Dermis microvascular lymphatic vessel endothelial cell (primary cell): ENCODE data around the gene PPARA. TPM values are rescaled to one million over a fixed set of nuclear protein-coding genes. Genes with fewer than 3 reads are reported as not detected.

Experiments used
- DNase-seq, 2 donors: peaks; one replicate each; pipeline versions ENCODE4 v3.0.0 to v3.0.0-alpha.2; 2010; ENCODE audit warnings: low read depth in 2 of 2
- total RNA-seq: library from RNA; depleted of rRNA; stranded (reverse); fragments of >200 nt; gene quantifications from 2 replicates; pipeline ENCODE4 v1.2.1, GENCODE V29; 2014

PPARA gene
- total RNA-seq, 1 donor from 2014 or later = 7.1 TPM

DNA sequence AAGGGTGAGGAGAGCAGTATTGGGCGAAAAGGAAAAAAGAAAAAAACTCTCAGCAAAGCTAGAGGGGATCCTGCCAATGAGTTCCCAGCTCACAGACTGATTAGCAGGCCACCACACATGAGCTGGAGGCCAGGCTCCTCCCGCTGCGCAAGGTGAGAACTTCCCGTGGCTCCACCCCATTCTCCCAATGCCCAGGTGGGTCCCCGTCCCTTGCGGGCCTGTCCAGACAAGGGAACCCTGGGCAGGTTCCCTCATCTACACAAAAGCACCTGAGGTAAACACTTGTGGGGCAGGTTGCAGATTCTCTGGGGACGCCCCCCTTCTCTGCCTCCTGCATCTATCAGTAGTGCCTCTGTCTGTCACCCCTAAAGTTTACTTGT, 53.3 kb downstream of the PPARA start:
- DNase-seq = no peak

DNA sequence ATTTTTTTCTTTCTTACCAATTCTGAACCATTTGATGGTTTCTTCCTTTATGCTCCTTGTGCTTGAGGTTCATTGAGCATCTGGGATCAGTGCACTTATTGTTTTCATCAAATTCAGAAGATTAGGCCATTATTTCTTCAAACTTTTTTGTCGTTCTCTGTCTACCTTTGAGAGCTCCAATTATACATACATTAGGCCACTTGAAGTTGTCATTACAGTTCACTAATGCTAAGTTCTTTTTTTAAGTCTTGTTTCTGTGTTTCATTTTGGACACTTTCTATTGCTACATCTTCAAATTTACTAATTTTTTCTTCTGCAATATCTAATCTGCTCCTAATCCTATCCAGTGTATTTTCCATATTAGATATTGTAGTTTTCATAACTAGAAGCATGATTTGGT, 58.9 kb downstream of the PPARA start:
- DNase-seq = no peak

- DNase-seq = no peak
These were observed 61.9 kb downstream of the PPARA start for GRCh38 chr22:46212195-46212594.

DNA sequence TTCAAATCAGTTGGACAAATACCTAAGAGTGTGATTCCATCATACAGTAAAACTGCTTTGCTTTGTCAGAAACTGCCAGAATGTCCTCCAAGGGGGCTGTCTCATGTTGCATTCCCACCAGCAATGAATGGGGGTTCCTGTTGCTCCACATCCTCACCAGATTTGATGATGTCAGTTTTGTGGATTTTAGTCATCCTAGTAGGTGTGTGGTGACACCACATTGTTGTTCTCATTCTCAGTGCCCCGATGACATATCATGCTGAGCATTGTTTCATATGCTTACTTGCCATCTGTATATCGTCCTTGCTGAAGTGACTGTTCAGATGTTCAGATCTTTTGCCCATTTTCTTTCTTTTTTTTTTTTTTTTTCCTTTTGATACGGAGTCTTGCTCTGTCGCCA, 62.7 kb downstream of the PPARA start:
- no peak for DNase-seq

DNA sequence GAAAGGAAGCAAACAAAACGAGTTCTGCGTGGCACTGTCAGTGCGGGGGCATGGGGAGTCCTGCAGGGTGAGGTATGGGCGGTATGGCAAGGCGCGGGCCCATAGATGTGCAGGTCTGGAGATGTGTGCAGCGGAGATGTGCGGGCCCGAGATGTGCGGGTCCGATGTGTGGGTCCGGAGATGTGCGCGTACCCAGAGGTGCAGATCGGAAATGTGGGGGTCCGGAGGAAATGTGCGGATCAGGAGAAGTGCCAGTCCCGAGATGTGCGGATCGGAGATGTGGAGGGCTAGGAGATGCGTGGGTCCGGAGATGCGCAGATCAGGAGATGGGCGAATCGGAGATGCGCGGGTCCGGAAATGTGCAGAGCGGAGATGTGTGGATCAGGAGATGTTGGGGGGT, 63.8 kb downstream of the PPARA start:
- no peak for DNase-seq

- no peak for DNase-seq
These were observed 64.3 kb downstream of the PPARA start for GRCh38 chr22:46214616-46215015.

- peak in 1 of 2 donors; percentile 3 for DNase-seq
These were observed 69.3 kb downstream of the PPARA start for GRCh38 chr22:46219636-46220035.

DNA sequence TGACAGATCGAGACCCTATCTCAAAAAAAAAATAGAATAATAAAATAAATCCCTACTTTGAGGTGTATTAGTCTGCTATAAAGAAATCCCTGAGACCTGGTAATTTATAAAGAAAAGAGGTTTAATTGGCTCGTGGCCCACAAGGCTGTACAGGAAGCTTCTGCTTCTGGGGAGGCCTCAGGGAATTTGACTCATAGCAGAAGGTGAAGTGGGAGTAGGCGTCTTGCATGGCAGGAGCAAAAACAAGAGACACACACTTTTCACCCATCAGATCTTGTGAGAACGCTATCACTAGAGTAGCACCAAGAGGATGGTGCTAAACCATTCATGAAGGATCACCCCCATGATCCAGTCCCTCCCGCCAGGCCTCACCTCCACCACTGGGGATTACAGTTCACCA, 70.6 kb downstream of the PPARA start:
- DNase-seq = peak in 1 of 2 donors; percentile 12

- DNase-seq = peak; percentile 34 to 50
These were observed 73.9 kb downstream of the PPARA start for GRCh38 chr22:46224044-46224897.

GRCh38 chr22:46224898-46225290, 74.6 kb downstream of the PPARA start:
- DNase-seq = no peak

DNA sequence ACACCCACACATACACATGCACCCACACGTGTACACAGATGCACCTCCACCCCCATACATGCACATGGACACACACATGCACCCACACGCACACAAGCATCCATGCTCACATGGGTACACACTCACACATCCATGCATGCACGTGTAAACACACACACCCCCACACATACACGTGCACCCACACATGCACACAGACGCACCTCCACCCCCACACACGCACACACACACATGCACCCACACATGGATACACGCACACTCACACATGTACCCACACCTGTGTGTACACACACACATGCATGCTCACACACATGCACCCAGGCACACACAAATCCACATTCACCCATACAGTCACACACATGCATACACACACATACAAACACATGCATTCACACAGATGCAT, 75.3 kb downstream of the PPARA start:
- no peak for DNase-seq

DNA sequence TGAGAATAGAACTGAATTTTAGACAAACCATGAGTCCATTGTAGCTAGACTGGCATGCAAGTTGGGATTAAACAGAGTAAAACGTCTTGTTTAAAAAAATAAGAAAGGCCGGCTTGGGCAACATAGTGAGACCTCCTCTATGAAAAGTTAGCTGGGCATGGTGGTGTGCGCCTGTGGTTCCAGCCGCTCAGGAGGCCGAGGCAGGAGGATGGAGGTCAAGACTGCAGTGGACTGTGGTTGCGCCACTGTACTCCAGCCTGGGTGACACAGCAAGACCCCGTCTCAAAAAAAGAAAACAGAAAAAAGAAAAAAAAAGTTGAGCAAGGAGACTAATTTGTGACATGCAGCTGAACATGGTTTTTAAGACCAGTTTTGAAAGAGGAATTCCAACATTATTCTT, 76.3 kb downstream of the PPARA start:
- DNase-seq = no peak

GRCh38 chr22:46229701-46230100, 79.4 kb downstream of the PPARA start:
- no peak for DNase-seq

DNA sequence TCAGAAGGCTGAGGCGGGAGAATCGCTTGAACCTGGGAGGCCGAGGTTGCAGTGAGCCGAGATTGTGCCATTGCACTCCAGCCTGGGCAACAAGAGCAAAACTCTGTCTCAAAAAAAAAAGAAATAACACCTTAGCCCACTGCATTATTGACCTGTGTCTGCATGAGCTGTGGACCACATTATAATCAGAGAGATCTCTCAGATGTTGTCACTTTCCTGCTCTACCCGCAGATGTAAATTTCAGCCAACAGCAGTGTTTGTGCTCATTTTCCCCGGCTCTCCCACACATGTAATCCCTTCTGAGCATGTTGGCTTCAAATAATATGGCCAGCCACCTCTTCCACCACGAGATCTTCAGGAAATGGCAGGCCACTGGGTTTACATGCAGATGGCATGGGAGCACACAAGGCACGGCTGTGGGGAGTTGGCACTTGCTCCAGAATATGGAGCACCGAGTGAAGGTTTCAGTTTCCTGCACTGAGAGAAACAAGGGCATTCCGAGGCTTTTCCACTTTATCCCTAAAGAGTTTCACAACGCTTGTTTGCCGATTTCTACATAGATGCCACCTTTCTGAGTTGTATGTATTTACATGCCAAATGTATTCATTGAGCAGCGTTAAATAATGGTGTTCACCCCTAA, 80.1 kb downstream of the PPARA start:
- DNase-seq = no peak

GRCh38 chr22:46233231-46233630, 82.9 kb downstream of the PPARA start:
- DNase-seq = peak; percentile 21 to 62

- DNase-seq = no peak
These were observed 84.6 kb downstream of the PPARA start for GRCh38 chr22:46234969-46235368.

GRCh38 chr22:46237453-46238124, 87.3 kb downstream of the PPARA start:
- DNase-seq = no peak

DNA sequence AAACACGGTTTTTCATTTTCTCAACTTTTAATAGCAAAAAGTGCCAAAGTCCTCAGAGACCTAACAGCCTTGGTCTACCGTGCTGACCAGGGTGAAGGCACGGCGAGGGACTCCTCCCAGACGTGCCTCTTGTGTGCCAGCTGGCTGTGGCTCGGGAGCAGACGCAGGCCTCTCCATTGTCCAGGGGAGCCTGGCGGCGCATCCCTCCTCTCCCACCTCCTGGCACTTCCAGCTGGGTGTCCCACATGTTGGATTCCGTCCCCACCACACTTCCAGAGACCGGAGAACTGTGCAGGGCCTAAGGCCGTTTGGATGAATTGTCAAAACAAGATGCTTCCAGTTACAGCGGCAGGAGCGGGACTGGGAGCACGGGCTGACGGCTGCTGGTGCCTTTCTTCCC, 88.2 kb downstream of the PPARA start:
- no peak for DNase-seq

DNA sequence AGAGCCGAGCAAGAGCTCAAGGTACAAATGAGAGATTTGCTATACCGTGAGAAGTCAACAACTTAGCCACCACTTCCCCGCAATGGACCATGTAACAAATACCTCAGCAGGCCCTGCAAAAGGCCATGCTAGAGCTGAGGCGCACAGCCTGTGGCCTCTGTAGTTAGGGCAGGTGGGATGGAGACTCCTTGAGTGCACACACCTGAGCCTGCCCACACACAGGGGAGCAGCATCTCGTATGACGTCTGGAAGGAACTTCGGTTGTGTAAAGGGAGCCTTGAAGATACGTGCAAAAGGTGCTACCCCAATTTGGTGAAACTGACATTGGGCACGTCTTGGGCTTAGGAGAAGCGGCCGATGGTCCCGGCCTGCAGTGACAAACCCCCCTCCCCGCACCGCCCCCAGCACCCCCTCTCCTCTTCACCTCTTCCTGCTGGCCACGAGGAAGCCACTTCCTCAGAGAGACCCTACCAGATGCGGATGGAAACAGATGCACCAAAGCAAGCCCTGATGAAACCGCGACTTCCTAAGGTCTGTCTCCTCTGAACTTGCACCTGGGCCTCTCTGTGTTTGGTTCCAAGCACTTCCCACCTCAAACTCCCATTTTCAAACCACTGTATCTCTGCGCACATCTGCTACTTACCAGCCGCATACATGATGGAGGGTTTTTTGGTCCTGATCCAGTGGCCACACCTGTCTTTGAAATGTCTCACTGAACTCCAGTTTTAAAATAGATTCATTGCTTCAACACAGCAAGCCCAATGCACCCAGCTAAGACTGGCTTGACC, 89.1 kb downstream of the PPARA start:
- DNase-seq = no peak

- no peak for DNase-seq
These were observed 89.7 kb downstream of the PPARA start for GRCh38 chr22:46240073-46240472.

GRCh38 chr22:46240506-46240905, 90.2 kb downstream of the PPARA start:
- no peak for DNase-seq

DNA sequence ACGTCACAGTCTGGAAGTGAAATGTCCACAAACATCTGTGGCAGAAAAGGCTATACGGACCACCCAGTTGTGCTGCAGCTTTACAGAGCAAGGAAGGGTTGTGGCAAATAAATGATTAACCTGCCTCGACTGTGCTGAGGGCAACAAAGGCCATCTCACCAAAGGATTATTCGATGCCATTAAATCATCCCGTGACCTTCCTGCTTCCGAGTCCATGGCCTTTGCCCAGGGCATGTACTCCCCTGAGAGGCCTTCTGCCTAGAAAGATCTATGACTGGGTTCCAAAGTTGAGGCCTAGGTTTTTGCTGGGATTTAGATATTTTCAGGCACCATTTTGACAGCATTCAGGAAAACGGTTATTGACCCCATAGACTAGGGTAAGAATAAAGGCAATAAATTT, 90.6 kb downstream of the PPARA start:
- no peak for DNase-seq
